A673 (cell line): ENCODE data around the gene HS6ST2.

Experiments
- CTCF ChIP-seq: fragments of 300-800, 200-600 bp; sonication (generic); conservative IDR thresholded peaks from 2 replicates; pipeline ENCODE4 v1.5.1; 2017; ENCODE audit warnings: low read depth, mild to moderate bottlenecking, antibody characterized with exemption, low read length, moderate library complexity, mixed read lengths
- EZH2 ChIP-seq: fragments of 200-600 bp; sonication (generic); IDR thresholded peaks from 2 replicates; pipeline ENCODE4 v1.6.1; 2017; ENCODE audit warnings: borderline replicate concordance, low read depth, mild to moderate bottlenecking, mixed read lengths, antibody characterized with exemption, low read length; ENCODE audit not compliant: poor library complexity, severe bottlenecking

- TF ChIP-seq CTCF, result peak; percentile 35; the same call in 1 of the 2 replicates
- TF ChIP-seq EZH2, result no peak
Measured at GRCh38 chrX:132636080-132636479, 322.3 kb downstream of the HS6ST2 start.
